Nephron progenitor cell (in vitro differentiated cells): ENCODE measurements around the gene U2AF1L4.
"Not testable (repeated sequence)": the region's sequence is repeated elsewhere in the genome, so short reads cannot be mapped to it uniquely, and the experiment has no call there.

Experiments
- DNase-seq: peaks from one replicate; pipeline ENCODE4 v3.0.0; 2021
- H3K27ac Mint-ChIP-seq: 2 replicates; pipeline ENCODE4 v1.8.0; 2021; ENCODE audit warnings: mild to moderate bottlenecking, moderate library complexity, mixed read lengths
- H3K27me3 Mint-ChIP-seq: 2 replicates; pipeline ENCODE4 v1.8.0; 2021; ENCODE audit warnings: mild to moderate bottlenecking, low read depth, mixed read lengths; ENCODE audit not compliant: poor library complexity
- H3K36me3 Mint-ChIP-seq: 2 replicates; pipeline ENCODE4 v1.8.0; 2021; ENCODE audit warnings: low read depth, mixed read lengths
- H3K4me1 Mint-ChIP-seq: 2 replicates; pipeline ENCODE4 v1.8.0; 2021; ENCODE audit warnings: mixed read lengths
- H3K4me3 Mint-ChIP-seq: 2 replicates; pipeline ENCODE4 v1.8.0; 2021; ENCODE audit warnings: mild to moderate bottlenecking, moderate library complexity, mixed read lengths
- H3K9me3 Mint-ChIP-seq: 2 replicates; pipeline ENCODE4 v1.8.0; 2021; ENCODE audit warnings: mild to moderate bottlenecking, moderate library complexity, mixed read lengths
- CTCF ChIP-seq: fragments of 200-600 bp; sonication (generic); IDR thresholded peaks from 2 replicates; pipeline ENCODE4 v1.5.0; 2021; ENCODE audit warnings: antibody characterized with exemption

The U2AF1L4 gene

GRCh38 chr19:35727053-35727955 is 17.9 kb downstream of the U2AF1L4 start:
- no peak for TF ChIP-seq CTCF
- no peak for DNase-seq
- Mint-ChIP-seq H3K4me3 (no peak overlapping the region), H3K9me3 (no peaks in the 10 kb centered on the region), H3K27me3 (no peaks in the 10 kb centered on the region), H3K27ac (no peak overlapping the region), H3K36me3 (peaks cover 49% of the 10 kb centered on the region), H3K4me1 (no peaks in the 10 kb centered on the region)

GRCh38 chr19:35725216-35725861 is 19.9 kb downstream of the U2AF1L4 start:
- H3K36me3 Mint-ChIP-seq = peaks cover 41% of the 10 kb centered on the region
- H3K27ac Mint-ChIP-seq = no peak overlapping the region
- no peak for TF ChIP-seq CTCF
- H3K27me3 Mint-ChIP-seq = no peaks in the 10 kb centered on the region
- H3K4me3 Mint-ChIP-seq = no peak overlapping the region
- H3K4me1 Mint-ChIP-seq = peaks cover under 1% of the 10 kb centered on the region
- no peak for DNase-seq
- H3K9me3 Mint-ChIP-seq = no peaks in the 10 kb centered on the region

- Mint-ChIP-seq H3K27me3 (peaks cover under 1% of the 10 kb centered on the region), H3K36me3 (peaks cover 37% of the 10 kb centered on the region), H3K27ac (no peak overlapping the region), H3K9me3 (no peaks in the 10 kb centered on the region), H3K4me3 (no peak overlapping the region), H3K4me1 (peaks cover 6% of the 10 kb centered on the region)
- TF ChIP-seq CTCF = no peak
- DNase-seq = no peak
These were observed 20.7 kb downstream of the U2AF1L4 start for GRCh38 chr19:35724560-35724959.

- DNase-seq, H3K27me3 Mint-ChIP-seq, H3K4me3 Mint-ChIP-seq, H3K27ac Mint-ChIP-seq, H3K9me3 Mint-ChIP-seq: not testable (repeated sequence)
- Mint-ChIP-seq H3K4me1 (peaks cover 10% of the 10 kb centered on the region), H3K36me3 (peaks cover 33% of the 10 kb centered on the region)
These were observed 21.1 kb downstream of the U2AF1L4 start for GRCh38 chr19:35724132-35724531.

- Mint-ChIP-seq H3K4me1 (peaks cover 15% of the 10 kb centered on the region), H3K36me3 (peaks cover 30% of the 10 kb centered on the region), H3K4me3 (no peak overlapping the region), H3K9me3 (no peaks in the 10 kb centered on the region), H3K27me3 (peaks cover 3% of the 10 kb centered on the region), H3K27ac (no peak overlapping the region)
- no peak for DNase-seq
- TF ChIP-seq CTCF = no peak
These were observed 21.5 kb downstream of the U2AF1L4 start for GRCh38 chr19:35723671-35724070.

GRCh38 chr19:35722897-35723296 is 22.3 kb downstream of the U2AF1L4 start:
- peaks cover 3% of the 10 kb centered on the region for H3K27me3 Mint-ChIP-seq

More at GRCh38 chr19:35722897-35723296, 22.3 kb downstream of the U2AF1L4 start:
- Mint-ChIP-seq H3K9me3 (no peaks in the 10 kb centered on the region), H3K4me1 (peaks cover 15% of the 10 kb centered on the region), H3K4me3 (no peak overlapping the region), H3K27ac (no peak overlapping the region), H3K36me3 (peaks cover 24% of the 10 kb centered on the region)
- no peak for TF ChIP-seq CTCF
- no peak for DNase-seq
